ENCODE data around the gene SLX1A.
"Not testable (repeated sequence)": the region's sequence is repeated elsewhere in the genome, so short reads cannot be mapped to it uniquely, and the experiment has no call there.

Gene SLX1A

GRCh38 chr16:30184891-30185682 is 8.6 kb upstream of the SLX1A start:
- no peak for DNase-seq

- no peak for DNase-seq
Observed at GRCh38 chr16:30185683-30186421, 7.8 kb upstream of the SLX1A start.

GRCh38 chr16:30186444-30186781 is 7.3 kb upstream of the SLX1A start:
- no peak for DNase-seq

- no peak for DNase-seq
Observed at GRCh38 chr16:30186782-30187555, 6.7 kb upstream of the SLX1A start.

- no peak for DNase-seq
Observed at GRCh38 chr16:30187556-30187865, 6.2 kb upstream of the SLX1A start.

- no peak for DNase-seq
Observed at GRCh38 chr16:30187971-30188561, 5.6 kb upstream of the SLX1A start.

GRCh38 chr16:30191158-30191557 is 2.5 kb upstream of the SLX1A start:
- DNase-seq: not testable (repeated sequence)

GRCh38 chr16:30193098-30193497 is 577 bp upstream of the SLX1A start:
- not testable (repeated sequence) for DNase-seq

- not testable (repeated sequence) for DNase-seq
Observed at GRCh38 chr16:30194172-30194925, 674 bp downstream of the SLX1A start.

GRCh38 chr16:30197001-30197400 is 3.3 kb downstream of the SLX1A start:
- not testable (repeated sequence) for DNase-seq

GRCh38 chr16:30199049-30199448 is 5.4 kb downstream of the SLX1A start, which contains the start of gene SULT1A3:
SULT1A3 (plus strand) TSS chr16:30199255; CDS start chr16:30200729, 1,474 bp downstream.
- DNase-seq: not testable (repeated sequence)

GRCh38 chr16:30199608-30200343 is 6.1 kb downstream of the SLX1A start:
- not testable (repeated sequence) for DNase-seq

- DNase-seq: not testable (repeated sequence)
Observed at GRCh38 chr16:30205541-30206236, 12.0 kb downstream of the SLX1A start.

- DNase-seq: not testable (repeated sequence)
Observed at GRCh38 chr16:30206252-30206651, 12.6 kb downstream of the SLX1A start.

- not testable (repeated sequence) for DNase-seq
Observed at GRCh38 chr16:30207063-30207704, 13.5 kb downstream of the SLX1A start.

GRCh38 chr16:30209032-30209431 is 15.4 kb downstream of the SLX1A start:
- not testable (repeated sequence) for DNase-seq

GRCh38 chr16:30211414-30211813 is 17.7 kb downstream of the SLX1A start:
- DNase-seq: not testable (repeated sequence)

- DNase-seq: not testable (repeated sequence)
Observed at GRCh38 chr16:30217082-30217481, 23.4 kb downstream of the SLX1A start.
